RKO (cell line): ENCODE data around the gene CDKN2B.

Source experiments
- DNase-seq: peaks from one replicate; pipeline ENCODE4 v3.0.0-alpha.2; 2016; ENCODE audit warnings: low spot score

Gene CDKN2B

DNA sequence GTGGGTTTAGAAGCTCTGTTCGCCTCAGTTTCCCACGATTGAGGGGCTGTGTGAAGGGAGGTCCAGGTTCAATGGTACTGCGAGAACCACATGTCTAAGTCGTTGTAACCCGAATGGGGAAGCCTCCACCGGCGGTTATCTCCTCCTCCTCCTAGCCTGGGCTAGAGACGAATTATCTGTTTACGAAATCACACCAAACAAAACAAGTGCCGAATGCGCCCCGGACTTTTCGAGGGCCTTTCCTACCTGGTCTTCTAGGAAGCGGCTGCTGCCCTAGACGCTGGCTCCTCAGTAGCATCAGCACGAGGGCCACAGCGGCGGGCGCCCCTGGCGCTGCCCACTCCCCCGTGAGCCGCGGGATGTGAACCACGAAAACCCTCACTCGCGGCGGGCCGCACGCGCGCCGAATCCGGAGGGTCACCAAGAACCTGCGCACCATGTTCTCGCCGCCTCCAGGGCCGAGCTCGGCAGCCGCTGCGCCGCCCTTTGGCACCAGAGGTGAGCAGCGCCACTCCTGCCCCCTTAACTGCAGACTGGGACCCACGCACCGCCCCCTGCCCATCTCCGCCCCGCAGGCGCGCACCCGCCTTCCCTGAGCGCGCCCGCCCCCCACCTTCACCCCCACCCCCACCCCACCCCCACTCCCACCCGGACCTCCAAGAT lies 15.1 kb downstream of the CDKN2B start, which contains the start of gene CDKN2A:
Gene CDKN2A, minus strand, starts transcription at position 500 of the 663 bp plus-strand sequence.
- no peak for DNase-seq

DNA sequence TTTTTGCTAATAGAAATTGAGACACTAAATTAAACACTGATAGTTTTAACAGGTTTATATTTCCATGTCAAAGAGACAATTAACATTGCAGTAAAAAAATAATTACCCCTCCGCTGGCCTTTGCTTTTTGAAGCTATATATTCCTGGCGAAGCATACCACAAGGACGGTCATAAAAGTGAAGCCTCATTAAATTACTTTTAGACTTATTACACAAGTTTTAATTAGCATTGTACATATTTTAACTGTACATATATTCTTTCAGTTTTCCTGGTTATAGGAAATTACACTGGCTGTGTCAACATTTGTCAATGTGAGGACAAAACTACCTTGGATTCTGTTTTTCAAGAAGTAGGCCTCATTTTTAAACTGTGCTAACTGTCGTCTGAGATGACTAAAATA lies 16.1 kb downstream of the CDKN2B start:
- DNase-seq = no peak

DNA sequence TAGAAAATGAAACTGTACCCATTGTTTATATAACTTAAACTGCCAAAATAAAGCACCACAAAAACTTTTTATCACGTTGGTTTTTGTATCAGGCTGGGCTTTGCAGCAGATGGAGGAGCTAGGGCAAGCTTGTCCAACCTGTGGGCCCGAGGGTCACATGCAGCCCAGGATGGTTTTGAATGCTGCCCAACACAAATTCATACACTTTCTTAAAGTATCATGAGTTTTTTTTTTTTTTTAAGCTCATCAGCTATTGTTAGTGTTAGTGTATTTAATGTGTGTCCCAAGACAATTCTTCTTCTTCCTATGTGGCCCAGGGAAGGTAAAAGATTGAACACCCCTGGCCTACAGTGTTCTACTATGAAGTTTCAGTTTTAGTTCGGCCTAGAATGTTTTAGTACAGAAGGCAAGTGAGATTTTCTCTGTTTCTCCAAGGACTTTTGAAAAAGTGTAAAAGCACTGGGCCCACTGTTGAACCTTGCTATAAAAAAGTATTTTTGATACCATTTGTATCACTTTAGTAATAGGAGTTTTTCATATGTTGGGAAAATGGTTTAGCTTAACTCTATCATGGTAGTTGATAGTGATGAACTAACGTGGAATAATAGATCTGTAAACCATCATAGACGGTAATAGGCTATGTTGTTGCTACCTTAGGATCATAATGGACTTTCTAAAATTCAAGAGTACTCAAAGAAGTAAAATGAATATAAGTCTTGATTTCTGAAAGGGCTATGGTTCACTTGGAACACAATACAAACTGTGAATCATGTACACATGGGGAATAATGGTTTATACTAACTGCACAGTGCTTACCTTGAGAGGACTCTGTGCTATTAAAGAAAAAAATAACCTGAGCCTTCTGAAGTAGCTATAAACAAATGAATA lies 17.8 kb downstream of the CDKN2B start:
- DNase-seq = no peak

DNA sequence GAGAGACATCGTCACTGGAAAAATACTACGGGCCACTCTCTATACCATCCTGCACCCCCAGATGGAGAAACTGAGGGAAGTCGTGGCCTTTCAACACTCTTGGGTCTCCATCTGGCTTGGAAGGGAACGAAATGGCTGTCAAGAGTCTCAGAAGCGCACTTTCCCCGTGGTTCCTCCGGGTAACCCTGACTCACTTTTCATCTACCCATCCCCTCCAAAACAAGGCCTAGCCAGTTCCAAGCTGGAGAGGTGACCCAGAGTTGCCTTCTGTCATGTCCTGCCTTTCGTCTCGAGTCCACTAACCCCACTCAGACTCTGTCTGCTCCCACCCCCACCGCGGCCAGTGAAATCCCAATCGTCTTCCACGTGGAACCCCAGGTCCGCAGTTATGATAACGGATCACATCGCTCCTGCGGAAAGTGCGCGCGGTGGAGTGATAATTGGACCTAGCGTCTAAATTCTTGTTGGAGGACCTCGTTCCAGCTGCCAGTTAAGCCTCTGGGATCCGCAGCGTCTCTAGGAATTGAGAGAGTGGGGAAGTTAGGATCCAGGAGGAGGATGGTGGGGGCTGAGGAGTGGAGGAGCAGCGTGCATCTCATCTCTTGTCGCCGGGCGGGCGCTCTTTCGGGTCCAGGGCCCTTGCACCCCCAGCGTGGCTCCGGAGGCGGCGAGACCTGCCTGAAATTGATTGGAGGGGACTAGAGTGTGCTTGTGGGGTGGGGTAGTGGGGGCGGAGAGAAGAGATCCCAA lies 19.5 kb downstream of the CDKN2B start:
- DNase-seq = no peak

DNA sequence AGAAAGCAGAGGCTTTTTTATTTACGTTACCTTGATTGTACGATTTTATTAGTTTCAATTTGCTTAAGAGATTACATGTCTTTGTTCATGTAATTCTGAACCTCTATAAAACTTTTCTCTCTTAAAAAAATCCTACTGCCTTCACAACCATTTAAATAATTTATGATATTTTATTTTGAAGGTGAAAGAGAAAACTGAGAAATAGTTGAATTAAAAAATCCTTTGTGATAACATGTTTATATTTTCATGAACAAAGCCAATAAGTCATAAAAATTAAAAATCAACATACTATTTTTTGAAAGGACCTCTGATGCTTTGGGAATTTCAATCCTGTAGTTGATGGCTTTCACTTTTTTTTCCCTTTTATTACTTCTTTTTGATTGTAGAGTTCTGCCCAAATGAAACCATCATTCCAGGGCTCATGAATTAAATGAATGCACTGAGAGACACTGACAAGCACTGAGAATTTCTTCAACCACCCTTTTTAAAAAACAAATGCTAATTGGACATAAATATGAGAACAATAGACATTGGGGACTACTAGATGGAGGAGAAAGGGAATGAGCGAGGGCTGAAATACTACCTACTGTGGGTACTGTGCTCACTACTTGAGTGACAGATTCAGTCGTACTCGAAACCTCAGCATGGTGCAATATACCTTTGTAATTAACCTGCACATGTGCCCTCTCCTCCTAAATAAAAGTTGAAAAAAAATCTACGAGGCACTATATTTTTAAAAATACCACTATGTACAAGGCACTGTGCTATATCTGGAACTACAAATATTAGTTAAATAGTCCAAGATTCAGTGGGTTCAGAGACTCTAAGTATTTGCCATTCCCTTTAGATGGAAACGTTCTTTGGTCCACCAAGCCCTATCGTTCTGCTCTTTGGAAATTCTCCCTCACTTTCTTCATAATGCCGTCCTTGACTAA lies 20.8 kb downstream of the CDKN2B start:
- no peak for DNase-seq

DNA sequence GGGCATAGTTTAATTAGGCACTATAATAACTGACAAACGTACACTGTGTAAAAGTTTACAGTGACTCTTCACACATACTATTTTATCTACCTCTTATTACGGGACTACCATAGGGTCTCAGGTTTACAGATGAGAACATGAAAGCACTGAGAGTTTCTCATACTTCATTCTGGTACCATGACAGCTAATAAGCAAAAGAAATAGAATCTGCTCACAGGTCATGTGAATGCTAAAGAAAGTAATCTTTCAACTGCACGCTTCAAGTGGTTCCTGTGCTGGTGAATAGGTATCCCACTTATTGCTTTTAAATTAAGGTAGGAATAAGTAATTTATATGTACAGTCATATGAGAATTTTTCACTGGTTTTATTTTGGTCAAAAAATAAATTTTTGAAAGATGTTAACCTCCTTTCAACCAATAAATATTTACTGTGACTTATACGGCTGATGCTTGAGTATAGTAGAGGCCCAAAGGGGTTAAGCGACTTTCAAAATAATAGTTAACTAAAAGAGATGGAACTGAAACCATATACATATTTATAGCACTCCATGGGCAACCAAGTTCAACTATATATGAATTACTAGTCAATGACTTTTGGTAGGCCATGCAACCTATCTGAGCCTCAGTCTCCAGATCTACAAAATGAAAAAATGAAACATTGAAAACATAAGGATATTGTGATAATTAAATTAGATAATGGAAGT lies 23.0 kb downstream of the CDKN2B start:
- no peak for DNase-seq

DNA sequence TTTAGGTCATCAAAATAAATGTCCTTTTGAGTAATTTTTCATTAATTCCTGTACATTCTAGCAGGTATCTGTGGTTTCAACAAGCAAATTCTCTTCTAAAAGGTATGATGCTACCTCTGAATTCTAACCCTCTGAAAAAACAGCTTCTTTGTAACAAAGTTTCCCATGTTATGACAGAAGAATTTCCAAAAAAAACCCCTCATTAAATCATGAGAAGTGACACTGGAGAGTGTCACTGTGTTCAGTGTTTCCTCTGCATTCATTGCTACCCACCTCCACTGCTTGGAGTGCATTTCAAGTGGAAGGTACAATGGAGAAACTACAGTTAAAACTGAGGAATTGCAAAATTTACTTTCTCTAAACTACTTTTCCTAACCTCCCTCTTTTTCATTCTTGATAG lies 25.0 kb downstream of the CDKN2B start:
- no peak for DNase-seq

DNA sequence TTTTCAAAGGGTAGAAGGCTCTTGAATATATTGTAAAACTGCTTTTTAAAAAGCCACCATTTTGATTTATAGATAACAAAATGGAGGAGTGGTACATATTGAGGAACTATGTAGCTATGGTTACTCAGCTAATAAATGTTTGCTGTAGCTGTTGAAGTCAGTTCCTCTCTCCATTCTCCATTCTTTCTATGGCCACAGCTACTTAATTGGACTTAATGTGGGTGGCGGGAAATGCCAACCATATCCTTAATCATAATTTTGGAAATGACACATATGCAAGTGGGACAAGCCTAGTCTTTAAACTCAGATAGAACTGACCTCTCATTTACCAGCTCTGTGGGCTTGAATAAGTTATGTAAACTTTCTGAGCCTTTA lies 25.6 kb downstream of the CDKN2B start:
- no peak for DNase-seq

DNA sequence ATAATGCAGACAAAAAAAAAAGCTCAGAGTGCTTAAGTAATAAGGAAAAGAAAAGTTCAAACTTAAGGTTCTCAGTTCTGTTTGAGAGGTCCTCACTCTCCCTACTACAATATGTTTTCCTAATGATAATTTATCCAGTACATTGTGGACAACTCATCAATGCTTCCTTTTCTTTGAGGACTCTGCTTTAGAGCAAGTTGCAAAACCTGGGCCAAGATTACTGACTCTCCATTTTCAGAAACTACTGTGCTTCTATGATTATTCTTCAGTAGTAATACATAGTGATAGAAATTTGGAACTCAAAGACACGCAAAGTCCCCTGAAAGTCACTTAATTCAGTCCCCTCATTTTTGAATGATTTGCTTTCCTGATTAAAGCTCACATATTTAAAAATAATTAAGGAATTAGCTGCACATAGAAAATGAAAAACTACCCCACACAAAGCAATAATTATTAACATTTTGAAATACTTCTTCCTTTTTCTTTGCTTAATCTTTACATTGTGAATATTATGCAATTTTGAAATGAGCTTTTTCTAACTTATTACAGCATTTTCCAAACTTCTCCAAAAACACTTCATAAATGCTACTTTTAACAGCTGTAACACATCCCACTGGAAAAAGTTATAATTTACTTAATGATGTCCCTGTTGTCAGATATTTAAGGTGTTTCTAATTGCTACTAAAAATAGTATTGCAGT lies 26.1 kb downstream of the CDKN2B start:
- no peak for DNase-seq

DNA sequence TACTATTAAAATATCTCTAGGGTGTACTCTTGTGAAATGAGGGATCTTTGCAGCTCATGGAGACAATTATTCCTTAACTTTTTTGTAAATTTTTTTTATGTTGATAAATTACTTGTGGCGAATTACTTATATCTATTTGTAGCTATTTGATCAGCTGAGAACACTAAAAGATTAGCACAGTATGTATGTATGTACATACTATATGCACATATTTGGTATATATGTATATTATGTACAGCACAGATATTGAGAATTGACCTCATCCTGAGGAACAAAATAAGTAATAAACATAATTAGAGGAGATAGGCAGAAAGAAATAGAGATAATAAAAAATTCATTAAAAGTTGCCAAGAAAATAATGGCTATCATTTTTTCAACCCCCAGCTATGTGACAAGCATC lies 26.7 kb downstream of the CDKN2B start:
- no peak for DNase-seq

DNA sequence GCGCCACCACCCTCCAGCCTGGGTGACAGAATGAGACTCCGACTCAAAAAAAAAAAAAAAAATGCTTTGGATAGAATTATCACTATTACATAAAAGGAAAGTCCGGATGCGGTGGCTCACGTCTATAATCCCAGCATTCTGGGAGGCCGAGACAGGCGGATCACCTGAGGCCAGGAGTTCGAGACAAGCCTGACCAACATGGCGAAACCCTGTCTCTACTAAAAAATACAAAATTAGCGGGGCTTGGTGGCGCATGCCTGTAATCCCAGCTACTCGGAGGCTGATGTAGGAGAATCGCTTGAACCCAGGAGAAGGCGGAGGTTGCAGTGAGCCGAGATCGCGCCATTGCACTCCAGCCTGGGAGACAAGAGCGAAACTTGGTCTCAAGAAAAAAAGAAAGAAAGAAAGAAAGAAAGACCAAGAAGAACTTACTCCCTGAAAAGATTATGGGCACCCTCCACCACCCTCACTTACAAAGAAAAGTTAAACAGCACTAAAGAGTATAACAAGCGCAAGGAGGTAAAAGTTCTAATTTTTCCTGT lies 32.7 kb downstream of the CDKN2B start:
- no peak for DNase-seq

DNA sequence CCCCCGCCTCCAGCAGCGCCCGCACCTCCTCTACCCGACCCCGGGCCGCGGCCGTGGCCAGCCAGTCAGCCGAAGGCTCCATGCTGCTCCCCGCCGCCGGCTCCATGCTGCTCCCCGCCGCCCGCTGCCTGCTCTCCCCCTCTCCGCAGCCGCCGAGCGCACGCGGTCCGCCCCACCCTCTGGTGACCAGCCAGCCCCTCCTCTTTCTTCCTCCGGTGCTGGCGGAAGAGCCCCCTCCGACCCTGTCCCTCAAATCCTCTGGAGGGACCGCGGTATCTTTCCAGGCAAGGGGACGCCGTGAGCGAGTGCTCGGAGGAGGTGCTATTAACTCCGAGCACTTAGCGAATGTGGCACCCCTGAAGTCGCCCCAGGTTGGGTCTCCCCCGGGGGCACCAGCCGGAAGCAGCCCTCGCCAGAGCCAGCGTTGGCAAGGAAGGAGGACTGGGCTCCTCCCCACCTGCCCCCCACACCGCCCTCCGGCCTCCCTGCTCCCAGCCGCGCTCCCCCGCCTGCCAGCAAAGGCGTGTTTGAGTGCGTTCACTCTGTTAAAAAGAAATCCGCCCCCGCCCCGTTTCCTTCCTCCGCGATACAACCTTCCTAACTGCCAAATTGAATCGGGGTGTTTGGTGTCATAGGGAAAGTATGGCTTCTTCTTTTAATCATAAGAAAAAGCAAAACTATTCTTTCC lies 34.2 kb downstream of the CDKN2B start:
- DNase-seq = no peak

DNA sequence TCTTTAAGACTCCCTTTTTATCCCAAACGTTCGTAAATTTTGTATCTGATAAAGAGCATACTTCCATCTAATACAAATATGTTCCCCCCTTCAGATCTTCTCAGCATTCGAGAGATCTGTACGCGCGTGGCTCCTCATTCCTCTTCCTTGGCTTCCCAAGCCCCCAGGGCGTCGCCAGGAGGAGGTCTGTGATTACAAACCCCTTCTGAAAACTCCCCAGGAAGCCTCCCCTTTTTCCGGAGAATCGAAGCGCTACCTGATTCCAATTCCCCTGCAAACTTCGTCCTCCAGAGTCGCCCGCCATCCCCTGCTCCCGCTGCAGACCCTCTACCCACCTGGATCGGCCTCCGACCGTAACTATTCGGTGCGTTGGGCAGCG lies 34.8 kb downstream of the CDKN2B start:
- DNase-seq = no peak

DNA sequence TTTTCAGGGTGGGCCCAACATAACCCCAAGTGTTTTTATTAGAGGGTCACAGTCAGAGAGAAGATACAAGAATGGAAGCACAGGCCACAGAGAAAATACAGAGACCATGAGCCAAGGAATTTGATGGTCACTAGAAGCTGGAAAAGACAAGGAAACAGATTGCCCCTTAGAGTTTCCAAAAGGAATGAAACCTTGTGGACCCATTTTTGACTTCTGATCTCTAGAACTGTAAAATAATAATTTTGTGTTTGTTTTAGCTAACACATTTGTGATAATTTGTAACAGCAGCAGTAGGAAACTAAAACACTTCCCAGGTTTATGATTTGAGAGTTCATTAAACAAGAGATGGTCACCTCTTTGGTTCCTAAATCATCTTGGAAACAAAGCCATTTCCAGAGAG lies 36.7 kb downstream of the CDKN2B start:
- DNase-seq = no peak

DNA sequence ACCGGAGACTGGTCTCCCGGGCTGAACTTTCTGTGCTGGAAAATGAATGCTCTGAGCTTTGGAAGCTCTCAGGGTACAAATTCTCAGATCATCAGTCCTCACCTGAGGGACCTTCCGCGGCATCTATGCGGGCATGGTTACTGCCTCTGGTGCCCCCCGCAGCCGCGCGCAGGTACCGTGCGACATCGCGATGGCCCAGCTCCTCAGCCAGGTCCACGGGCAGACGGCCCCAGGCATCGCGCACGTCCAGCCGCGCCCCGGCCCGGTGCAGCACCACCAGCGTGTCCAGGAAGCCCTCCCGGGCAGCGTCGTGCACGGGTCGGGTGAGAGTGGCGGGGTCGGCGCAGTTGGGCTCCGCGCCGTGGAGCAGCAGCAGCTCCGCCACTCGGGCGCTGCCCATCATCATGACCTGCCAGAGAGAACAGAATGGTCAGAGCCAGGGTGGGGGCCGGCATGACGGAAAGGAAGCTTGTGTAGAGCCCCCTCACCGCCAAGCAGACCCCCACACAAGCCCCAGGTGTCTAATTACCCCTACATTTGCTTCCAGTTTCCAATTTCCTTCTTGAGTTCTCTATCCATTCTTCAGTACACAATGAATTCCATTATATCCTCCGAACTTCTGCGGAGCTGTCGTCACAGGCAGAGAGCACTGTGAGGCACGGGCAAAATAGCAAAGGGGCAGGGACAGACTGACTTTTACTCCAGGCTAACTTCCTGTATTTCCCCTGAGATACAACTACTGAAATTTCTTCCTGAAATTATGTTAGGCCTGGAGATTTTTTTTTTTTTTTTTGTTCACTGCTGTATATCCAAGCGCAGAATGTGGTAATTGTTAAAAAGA lies 38.1 kb downstream of the CDKN2B start:
- DNase-seq = no peak

DNA sequence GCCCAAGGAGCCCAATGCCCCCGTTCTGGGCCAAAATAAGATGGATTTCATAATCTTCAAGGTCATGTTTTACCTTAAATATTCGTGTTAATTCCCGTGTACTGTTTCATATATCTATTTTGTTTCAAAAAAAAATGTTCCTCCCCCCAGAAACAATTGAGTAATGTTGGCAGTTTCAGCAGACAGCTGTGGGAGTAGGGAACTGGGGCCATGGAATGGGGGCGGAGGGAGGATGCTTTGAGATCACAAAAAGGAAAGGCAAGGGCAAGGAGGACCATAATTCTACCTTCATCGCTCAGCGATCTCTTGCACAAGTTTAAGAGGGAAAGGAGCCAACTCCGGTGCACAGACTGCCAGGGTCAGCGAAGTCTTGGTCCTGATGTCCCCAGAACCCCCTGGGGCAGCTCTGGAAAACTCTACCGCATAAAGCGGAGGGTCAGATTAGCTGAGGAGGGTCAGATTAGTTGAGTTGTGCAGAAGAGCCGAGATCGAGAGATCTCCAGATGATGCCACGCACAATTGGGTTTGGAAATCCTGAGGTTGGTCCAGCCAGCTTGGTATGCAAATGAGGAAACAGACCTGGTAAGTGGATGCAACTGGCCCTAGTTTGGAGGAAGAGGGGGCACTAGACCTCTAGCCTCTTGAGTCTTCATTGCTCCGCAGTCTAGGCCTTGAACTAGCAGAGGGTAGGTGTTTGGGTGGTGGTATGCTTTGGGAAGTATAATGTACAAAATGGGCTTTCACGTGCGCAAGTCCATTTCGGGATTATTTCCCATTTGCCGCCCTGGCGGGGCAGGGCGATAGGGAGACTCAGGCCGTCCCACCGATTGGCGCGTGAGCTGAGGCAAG lies 38.9 kb downstream of the CDKN2B start:
- DNase-seq = no peak

DNA sequence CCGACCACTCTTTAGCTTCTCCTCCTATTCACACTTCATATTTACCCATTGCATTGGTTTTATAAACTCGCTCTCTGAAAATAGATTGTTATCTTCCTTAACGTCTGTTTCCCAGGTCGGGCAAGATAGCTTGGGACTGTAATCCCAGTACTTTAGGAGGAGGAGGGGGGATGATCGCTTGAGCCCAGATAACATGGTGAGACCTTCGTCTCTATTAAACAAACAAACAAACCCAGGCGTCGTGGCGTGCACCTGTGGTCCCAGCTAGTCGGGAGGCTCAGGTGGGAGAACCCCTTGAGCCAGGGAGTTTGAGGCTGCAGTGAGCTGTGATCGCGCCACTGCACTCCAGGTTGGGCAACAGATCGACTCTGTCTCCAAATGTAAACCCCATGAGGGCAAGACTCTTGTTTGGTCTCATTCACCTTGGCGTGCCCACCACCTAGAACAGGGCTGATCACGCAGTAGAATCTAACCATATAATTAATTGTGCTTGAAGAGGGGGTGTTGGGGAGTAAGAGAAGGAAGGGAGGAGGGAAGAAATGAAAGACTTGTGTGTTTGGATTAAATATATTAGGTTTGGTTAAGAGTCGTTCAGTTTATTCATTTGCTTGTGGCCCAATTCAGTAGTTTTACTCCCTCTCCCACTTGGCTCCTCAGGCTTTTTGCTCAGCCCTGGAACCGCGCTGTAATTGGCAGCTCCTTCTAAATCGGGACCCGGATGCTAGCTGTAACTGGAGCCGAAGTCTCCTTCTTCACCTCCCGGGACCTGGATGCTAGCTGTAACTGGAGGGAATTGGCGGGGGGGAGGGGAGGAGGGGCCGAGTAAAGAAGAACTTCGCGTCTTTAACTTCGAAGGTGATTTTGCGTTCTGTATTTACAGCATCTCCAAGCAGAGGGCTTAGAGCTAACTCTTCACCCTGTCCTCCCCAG lies 39.8 kb downstream of the CDKN2B start:
- no peak for DNase-seq
